ENCODE data around the gene RNPEP. TPM values are rescaled to one million over a fixed set of nuclear protein-coding genes. Genes with fewer than 3 reads are reported as not detected.
A peak's percentile ranks its signal among the peaks of the same experiment; 100 is the strongest.
"Not testable (repeated sequence)": the region's sequence is repeated elsewhere in the genome, so short reads cannot be mapped to it uniquely, and the experiment has no call there.

The RNPEP gene, protein sequence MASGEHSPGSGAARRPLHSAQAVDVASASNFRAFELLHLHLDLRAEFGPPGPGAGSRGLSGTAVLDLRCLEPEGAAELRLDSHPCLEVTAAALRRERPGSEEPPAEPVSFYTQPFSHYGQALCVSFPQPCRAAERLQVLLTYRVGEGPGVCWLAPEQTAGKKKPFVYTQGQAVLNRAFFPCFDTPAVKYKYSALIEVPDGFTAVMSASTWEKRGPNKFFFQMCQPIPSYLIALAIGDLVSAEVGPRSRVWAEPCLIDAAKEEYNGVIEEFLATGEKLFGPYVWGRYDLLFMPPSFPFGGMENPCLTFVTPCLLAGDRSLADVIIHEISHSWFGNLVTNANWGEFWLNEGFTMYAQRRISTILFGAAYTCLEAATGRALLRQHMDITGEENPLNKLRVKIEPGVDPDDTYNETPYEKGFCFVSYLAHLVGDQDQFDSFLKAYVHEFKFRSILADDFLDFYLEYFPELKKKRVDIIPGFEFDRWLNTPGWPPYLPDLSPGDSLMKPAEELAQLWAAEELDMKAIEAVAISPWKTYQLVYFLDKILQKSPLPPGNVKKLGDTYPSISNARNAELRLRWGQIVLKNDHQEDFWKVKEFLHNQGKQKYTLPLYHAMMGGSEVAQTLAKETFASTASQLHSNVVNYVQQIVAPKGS
- total RNA-seq: 17.4 TPM
- long read RNA-seq, transcript RNPEP-201 (11 exons, 2,427 nt): major isoform, 32 of 43 reads
- long read RNA-seq, partial matches to known transcripts: 5 of 43 reads
- long read RNA-seq, other reads (novel, unspliced or antisense): 6 of 43 reads

DNA sequence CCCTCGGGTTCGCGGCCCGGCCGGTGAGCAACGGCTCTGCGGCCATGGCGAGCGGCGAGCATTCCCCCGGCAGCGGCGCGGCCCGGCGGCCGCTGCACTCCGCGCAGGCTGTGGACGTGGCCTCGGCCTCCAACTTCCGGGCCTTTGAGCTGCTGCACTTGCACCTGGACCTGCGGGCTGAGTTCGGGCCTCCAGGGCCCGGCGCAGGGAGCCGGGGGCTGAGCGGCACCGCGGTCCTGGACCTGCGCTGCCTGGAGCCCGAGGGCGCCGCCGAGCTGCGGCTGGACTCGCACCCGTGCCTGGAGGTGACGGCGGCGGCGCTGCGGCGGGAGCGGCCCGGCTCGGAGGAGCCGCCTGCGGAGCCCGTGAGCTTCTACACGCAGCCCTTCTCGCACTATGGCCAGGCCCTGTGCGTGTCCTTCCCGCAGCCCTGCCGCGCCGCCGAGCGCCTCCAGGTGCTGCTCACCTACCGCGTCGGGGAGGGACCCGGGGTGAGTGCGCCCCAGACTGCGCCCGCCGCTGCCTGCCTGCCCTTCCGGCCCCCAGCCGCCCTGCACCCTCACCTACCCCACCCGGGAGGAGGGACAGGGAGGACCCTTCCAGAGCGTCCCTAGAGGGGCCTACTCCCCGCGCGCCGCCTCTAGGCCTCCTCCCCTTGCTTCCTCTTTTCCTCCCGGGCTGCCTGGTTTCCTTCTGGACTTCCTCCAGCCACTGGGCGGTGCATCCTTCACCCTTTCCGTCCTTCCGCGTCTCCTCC is at the start of gene RNPEP:
RNPEP (plus strand) TSS at position 26 of the 757 bp plus-strand sequence; CDS start at position 45, 19 bp downstream.
- intact Hi-C loops (cut with DNase I): no loop called here
- peak; percentile 89 for DNase-seq (ENCODE audit: low spot score)

DNA sequence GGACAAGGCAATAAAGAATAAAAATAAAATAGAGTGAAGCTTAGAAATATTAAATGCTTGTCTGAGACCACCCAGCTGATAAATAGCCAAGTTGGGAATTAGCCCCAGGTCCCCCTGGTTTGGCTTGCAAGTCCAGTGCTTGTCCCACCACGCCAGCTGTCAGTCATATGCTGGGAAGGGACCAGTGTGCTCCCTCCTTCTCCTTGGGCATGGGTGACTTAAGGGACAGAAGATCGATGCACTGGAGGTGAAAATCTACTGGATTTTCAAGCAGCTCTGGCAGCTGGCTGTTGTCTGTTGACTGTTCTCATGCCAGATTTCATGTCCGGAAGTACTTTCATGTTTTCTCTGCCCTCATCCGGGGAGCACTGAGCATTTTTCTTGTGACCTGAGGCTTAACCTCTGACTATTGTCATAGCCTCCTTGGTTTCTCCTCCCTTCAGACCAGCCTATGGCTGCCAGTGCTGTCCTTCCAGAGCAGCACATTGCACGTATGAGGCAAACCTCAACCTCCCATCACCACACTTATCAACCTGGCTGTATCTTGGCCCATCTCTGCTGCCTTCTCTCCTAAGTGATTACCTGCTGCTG is 48.5 kb upstream of the RNPEP start:
- no peak for DNase-seq (ENCODE audit: low spot score)
- intact Hi-C loops (cut with DNase I): no loop called here

GRCh38 chr1:201937624-201938213 is 44.7 kb upstream of the RNPEP start:
- intact Hi-C loops (cut with DNase I): no loop called here
- DNase-seq (ENCODE audit: low spot score): no peak

DNA sequence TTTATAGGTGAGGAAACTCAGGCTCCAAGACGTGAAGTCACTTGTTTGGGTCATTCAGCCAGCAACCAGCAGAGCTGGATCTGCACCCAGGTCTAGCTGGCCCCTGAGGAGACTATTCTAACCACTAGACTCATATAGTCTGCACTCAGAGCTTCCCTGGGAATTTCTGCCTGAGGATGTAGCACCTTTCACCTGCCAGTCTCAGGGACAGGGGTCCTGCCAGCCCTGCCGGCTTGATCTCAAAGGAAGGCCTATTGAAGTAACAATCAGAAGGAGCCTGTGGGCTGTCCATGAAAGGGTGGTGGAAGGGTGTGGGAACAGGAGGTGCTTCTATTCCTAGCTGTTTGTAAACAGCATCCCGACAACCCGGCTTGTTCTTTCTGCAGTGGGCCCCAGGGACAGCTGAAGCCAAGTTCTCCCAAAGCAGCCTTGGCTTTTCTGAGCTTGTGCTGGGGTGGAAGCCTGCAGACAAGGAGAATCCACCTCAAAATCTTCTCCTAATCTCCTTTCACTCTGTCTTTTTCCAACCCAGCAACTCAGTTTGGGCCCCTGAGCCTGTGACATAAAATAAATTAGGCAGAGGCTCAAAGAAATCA is 43.9 kb upstream of the RNPEP start:
- DNase-seq (ENCODE audit: low spot score): no peak
- intact Hi-C loops (cut with DNase I): no loop called here

GRCh38 chr1:201939148-201939547 is 43.3 kb upstream of the RNPEP start:
- intact Hi-C loops (cut with DNase I): no loop called here
- no peak for DNase-seq (ENCODE audit: low spot score)

DNA sequence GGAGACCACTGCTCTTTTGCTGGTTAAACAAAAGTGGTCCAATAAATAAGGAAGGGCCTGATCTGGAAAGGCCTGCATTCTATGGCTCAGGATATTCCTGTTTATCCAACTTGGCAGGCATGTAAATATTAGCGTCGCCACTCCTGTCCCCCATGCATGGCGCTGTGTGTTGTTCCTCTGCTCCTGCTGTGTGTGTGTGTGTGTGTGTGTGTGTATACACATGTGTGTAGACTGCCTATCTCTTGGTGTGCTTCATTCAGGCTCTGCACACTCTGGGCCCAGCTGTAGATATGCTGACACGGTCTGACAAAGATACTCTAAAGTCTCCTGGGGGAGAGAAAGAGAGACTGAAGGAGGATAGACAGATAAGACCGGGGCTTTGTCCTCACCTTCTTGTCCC is 42.9 kb upstream of the RNPEP start:
- intact Hi-C loops (cut with DNase I): no loop called here

GRCh38 chr1:201940316-201940715 is 42.1 kb upstream of the RNPEP start:
- DNase-seq (ENCODE audit: low spot score): not testable (repeated sequence)
- intact Hi-C loops (cut with DNase I): loop anchor here (5.0 kb wide), 1 partner anchor 33 kb away; no protein-coding TSS in a partner anchor

More for the DNA sequence above, 42.9 kb upstream of the RNPEP start:
- no peak for DNase-seq (ENCODE audit: low spot score)

- intact Hi-C loops (cut with DNase I): loop anchor here (5.0 kb wide), 1 partner anchor 34 kb away; no protein-coding TSS in a partner anchor
- DNase-seq (ENCODE audit: low spot score): no peak
Observed at GRCh38 chr1:201941420-201942128, 40.9 kb upstream of the RNPEP start.

GRCh38 chr1:201942129-201942495 is 40.3 kb upstream of the RNPEP start:
- intact Hi-C loops (cut with DNase I): loop anchor here (5.0 kb wide), 1 partner anchor 35 kb away; no protein-coding TSS in a partner anchor

GRCh38 chr1:201944002-201944401 is 38.4 kb upstream of the RNPEP start:
- intact Hi-C loops (cut with DNase I): loop anchor here (5.0 kb wide), 1 partner anchor 37 kb away; no protein-coding TSS in a partner anchor
- DNase-seq (ENCODE audit: low spot score): no peak

More at GRCh38 chr1:201942129-201942495, 40.3 kb upstream of the RNPEP start:
- DNase-seq (ENCODE audit: low spot score): no peak

- no peak for DNase-seq (ENCODE audit: low spot score)
- intact Hi-C loops (cut with DNase I): loop anchor here (5.0 kb wide), 1 partner anchor 37 kb away; no protein-coding TSS in a partner anchor
Observed at GRCh38 chr1:201944639-201945038, 37.8 kb upstream of the RNPEP start.

GRCh38 chr1:201945157-201945556 is 37.3 kb upstream of the RNPEP start:
- no peak for DNase-seq (ENCODE audit: low spot score)
- intact Hi-C loops (cut with DNase I): no loop called here

- no peak for DNase-seq (ENCODE audit: low spot score)
- intact Hi-C loops (cut with DNase I): no loop called here
Observed at GRCh38 chr1:201945863-201946223, 36.6 kb upstream of the RNPEP start.

- intact Hi-C loops (cut with DNase I): no loop called here
- peak; percentile 84 for DNase-seq (ENCODE audit: low spot score)
Observed at GRCh38 chr1:201946224-201946908, 36.1 kb upstream of the RNPEP start, which contains the start of gene LMOD1. Gene LMOD1, minus strand, starts transcription at chr1:201946548. Its CDS starts 208 bp downstream, at chr1:201946340.

DNA sequence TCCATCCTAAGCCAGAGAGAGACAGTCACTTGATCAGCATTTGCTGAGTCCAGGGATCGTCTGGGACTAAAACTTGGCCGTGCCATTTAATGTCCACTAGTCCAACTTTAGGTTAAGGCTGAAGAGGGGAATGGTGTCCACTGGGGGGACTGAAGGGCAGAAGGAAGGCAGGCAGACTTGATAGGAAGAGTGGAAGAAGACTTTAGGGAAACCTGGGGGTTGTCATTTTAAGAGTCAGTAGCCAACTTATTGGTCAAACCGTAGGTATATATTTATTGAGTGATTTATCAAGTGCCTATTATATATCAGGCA is 34.8 kb upstream of the RNPEP start:
- DNase-seq (ENCODE audit: low spot score): no peak
- intact Hi-C loops (cut with DNase I): no loop called here

GRCh38 chr1:201949491-201949890 is 33.0 kb upstream of the RNPEP start:
- DNase-seq (ENCODE audit: low spot score): no peak
- intact Hi-C loops (cut with DNase I): no loop called here

GRCh38 chr1:201954263-201955008 is 28.0 kb upstream of the RNPEP start:
- DNase-seq (ENCODE audit: low spot score): no peak
- intact Hi-C loops (cut with DNase I): loop anchor here (5.0 kb wide), 1 partner anchor 127 kb away; the partner anchor contains the start of gene IPO9

Data from cardiac septum (tissue), 1 donor.